RPMI8226 (cell line): ENCODE data around the gene ETV3L.

Experiments used
- DNase-seq: peaks from one replicate; pipeline ENCODE4 v3.0.0-alpha.2; 2015

The ETV3L gene

GRCh38 chr1:157131281-157131680, 31.7 kb upstream of the ETV3L start:
- no peak for DNase-seq

DNA sequence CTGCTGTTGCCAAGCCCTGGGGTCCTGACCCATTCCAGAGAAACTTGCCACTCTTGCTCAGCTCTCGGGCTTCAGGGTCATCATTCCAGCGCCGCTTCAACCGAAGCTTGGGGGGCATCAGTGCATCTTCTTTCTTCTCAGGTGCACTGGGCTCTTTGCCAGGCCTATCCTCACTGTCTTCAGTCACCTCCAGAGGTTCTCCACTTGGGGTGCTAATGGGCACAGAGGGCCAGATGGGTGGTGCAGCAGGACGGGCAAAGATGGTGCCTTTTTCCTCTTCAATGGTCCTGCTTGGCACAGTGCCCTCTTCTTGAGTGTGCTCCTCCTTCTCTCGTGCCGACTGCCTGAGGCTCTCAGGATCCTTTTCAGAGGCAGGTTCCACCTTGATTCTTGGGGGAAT, 25.2 kb upstream of the ETV3L start:
- DNase-seq: peak; percentile 56

DNA sequence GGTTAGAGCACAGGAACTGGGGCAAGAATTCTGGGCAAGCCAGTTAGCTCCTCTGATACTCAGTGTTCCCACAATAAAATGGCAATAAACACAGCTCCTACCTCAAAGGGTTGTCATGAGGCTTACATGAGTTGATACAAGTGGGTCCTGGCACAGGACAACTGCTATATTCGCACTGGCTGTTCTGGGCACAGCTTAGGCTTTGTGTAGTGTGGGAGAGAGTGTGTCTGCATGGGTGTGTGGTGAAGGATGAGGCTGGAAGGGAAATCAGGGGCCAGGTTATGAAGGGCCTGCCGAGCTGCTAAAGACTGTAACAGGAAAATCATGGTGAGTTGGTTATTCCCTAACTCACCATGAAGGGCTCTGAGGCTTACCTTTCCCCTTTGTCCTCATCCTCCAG, 19.8 kb upstream of the ETV3L start:
- no peak for DNase-seq

GRCh38 chr1:157119008-157119407, 19.4 kb upstream of the ETV3L start:
- no peak for DNase-seq

- peak; percentile 91 for DNase-seq
These were observed 18.0 kb upstream of the ETV3L start for GRCh38 chr1:157117527-157118057.

GRCh38 chr1:157116737-157117103, 17.1 kb upstream of the ETV3L start:
- no peak for DNase-seq

DNA sequence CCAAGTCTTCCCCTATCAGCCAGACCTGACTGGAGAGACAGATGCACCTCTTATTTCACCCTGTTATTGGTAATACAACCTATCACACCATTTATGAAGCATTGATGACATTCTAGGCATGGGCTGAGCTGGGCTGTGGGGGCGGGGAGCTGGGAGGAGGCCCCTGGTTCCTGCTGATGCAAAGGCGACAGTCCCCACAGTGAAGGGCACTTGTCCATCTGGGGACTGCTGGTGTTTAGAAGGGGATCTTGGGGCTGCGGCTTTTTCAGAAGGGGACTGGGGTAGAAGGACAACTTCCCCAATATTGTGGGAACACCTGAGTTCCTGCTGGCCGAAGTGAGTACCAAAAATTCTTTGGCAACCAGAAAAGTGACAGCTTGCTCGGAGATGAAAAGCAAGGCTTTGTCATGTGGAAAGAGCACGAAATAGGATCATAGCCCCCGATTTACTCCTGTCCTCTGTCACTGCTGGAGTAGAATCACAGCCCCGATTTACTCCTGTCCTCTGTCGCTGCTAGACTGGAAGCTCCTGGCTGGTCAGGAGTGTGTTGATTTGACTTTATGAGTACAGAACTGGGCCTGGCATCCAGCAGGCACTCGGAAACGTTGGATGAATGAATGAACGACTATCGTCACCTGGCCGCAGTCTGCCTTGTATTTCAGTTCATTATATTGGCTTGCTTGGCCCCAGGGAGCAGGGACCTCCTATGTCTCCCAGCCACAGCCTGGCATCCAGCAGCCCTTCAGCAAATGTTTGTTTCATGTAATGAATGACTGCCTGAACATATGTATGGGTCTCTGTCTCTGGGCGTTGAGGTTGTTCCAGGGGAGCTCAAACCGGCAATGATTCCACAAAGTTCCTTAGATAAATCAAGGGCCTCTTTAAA, 16.5 kb upstream of the ETV3L start:
- DNase-seq: no peak

DNA sequence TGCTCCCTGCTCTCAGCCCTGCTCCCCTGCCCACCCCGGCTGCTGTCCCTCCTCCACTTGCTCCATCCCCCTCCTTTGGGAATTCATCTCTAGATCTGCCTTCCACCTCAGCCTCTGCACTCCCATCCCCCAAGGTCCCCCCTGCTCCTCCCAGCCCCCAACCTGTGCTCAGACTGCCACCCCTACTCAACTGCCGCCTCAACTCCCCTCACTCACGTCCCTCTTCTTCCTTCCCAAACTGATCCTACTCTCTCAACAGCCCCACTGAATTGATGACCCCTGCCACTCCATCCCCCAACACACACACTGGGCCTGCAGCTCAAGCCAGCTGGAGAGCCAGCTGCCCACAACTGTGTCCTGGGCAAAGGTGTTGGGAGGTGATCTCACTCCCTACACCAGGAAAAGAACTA, 15.8 kb upstream of the ETV3L start:
- no peak for DNase-seq

- no peak for DNase-seq
These were observed 14.8 kb upstream of the ETV3L start for GRCh38 chr1:157114183-157115121.

GRCh38 chr1:157113631-157114030, 14.0 kb upstream of the ETV3L start:
- no peak for DNase-seq

- DNase-seq: no peak
These were observed 13.5 kb upstream of the ETV3L start for GRCh38 chr1:157113106-157113505.

DNA sequence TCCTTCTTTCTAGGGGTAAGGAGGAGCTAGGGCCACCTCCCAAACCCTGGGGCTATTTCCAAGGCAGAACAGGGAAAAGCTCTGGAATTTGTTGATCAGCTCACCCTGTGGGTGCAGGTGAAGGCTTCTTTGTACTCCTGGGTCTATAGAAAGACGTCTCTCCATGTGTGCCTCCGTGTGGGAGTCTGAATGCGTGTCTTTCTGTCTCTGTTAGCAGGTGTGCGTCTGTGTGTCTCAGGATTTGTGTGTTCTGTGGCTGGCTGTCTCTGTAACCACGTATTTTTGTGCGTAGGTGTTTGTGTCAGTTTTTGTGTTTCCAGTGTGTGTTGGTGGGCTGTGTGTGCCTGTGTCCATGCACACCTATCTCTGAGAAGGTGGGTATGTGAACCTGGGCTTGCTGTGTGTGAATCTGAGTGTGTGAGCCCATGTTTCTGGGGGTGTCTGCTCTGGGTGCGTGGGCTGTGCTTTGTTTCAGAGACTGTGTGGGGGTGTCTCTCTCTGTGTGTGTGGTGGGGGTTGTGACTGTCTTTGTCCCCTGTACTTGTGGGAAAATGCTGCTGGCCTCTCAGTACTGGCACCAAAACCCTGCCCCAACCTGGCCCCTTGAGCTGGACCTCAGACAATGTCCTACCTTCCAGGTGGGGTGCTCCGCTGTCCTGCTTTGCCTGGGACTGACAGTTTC, 12.7 kb upstream of the ETV3L start:
- no peak for DNase-seq

GRCh38 chr1:157111396-157112165, 12.0 kb upstream of the ETV3L start:
- no peak for DNase-seq

DNA sequence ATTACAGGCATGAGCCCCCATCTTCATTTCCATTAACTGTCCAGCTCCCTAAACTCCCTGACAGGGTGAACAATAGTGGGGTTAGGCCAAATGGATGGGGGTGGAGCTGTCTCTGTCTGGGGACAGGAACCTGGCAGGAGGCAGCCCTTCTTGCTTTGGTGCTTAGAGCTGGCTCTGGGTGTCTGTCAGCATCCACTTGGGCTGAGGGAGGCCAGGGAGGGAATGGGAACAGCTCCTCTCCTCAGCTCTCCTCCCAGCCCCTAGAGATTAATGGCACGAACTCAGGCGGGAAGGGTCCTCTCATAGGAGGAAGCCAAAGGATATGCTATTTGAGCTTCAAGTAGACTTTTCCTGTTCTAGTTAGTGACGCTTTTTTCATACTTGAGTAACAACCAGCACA, 11.1 kb upstream of the ETV3L start:
- DNase-seq: no peak

DNA sequence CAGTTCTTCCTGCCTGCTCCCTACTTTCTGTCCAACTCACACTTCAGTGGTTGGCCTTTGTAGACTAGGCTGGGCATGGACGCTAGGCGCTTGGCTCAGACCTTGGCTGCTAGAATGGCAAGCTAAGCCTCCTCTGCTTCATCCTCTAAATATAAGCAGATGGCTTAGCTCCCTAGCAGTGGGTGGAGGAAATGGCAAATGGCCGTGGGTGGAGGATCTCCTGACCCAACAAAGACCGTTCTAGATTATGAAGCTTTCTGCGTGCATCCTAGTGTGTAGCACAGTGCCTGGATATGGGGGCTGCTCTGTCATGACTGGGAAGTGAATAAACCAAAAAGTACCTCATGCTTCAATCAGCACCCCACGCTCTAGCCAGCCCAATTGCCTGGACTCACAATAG, 10.4 kb upstream of the ETV3L start:
- no peak for DNase-seq

GRCh38 chr1:157108448-157108847, 8.8 kb upstream of the ETV3L start:
- no peak for DNase-seq

- DNase-seq: no peak
These were observed 8.1 kb upstream of the ETV3L start for GRCh38 chr1:157107702-157108101.

- DNase-seq: no peak
These were observed 7.2 kb upstream of the ETV3L start for GRCh38 chr1:157106813-157107189.

DNA sequence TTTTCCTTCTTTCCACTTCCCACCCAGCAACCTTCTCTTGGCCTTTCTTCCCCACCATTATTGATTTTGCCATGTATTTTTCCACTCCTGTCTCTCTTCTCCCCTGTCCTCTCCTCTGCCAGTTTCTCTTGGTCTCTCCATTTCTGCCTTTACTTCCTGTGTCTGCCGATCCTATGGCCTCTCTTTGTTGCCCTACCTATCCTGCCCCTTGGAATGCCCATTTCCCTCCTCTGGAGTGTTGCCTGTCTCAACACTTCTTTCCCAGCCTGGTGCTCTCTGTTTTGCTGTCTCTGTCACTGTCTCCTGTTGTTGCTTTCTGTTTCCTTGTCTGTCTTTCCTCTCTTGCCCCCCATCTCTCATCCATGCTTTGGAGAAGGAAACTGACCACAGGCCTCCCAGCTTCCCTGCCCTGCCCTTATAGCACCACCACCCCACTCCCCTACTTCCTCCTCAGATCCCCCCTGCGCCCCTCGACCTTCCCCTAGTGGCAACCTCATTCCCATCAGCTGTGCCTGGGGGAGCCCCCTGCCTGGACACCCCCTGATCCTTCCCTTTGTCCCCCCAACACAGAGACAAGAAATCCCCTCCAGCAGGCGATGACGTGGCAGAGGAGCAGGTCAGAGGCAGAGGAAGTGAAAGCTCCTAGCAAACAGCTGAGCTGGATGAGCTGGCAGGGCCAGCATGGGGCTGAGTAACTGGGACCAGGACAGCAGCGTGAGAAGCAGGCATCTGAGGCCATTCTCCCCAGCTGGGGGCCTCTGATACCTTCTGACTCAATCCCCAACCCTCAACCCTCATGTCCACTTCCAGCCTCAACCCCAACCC, 6.6 kb upstream of the ETV3L start:
- peak; percentile 79 for DNase-seq

GRCh38 chr1:157105298-157105987, 5.8 kb upstream of the ETV3L start:
- DNase-seq: no peak
